ENCODE data around the gene DPP10. TPM values are rescaled to one million over a fixed set of nuclear protein-coding genes. Genes with fewer than 3 reads are reported as not detected.

DPP10 gene
- total RNA-seq (2022; extraction: Qiagen RNA extraction; ENCODE audit: low read depth): not detected in 5 replicates

GRCh38 chr2:114442510-114442909 is at the start of gene DPP10:
TSS of gene DPP10 (plus strand) at chr2:114442641.

Measured in A549 treated with DMSO at 1 μM for 4 hours (cell line).